Activated CD4-positive, CD25-positive, alpha-beta regulatory T cell (primary cell): ENCODE data around the gene KANSL2.
"Not testable (repeated sequence)": the region's sequence is repeated elsewhere in the genome, so short reads cannot be mapped to it uniquely, and the experiment has no call there.

Source experiments
- DNase-seq, 4 experiments: peaks; one replicate each; lab custom pipeline; 2025; lab: John Stamatoyannopoulos, UW

KANSL2 gene

DNA sequence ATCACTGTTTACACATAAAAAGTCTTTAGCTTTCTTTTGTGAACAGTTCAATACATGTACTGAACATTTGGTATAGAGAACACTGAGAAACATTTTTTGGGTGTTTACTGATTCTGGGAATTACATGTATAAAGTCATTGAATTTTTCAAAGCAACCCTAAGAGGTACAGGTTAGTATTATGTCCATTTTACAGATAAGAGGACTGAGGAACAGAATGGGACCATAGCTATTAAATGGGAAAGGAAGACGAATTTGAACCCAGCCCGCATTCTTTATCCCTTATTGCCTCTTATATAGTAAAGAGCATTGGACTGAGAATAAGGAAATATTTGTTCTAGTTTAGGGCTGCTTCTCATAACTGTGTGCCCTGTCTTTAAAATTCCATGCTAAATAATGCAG is 889 bp upstream of the KANSL2 start:
- DNase-seq, result no peak

DNA sequence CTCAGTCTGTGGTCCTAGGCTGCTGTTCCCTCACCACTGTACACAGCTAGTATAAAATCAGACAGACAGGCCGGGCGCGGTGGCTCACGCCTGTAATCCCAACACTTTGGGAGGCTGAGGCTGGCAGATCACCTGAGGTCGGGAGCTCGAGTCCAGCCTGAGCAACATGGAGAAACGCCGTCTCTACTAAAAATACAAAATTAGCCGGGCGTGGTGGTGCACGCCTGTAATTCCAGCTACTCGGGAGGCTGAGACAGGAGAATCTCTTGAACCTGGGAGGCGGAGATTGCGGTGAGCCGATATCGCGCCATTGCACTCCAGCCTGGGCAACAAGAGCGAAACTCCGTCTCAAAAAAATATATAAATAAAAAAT is 481 bp upstream of the KANSL2 start:
- not testable (repeated sequence) for DNase-seq

DNA sequence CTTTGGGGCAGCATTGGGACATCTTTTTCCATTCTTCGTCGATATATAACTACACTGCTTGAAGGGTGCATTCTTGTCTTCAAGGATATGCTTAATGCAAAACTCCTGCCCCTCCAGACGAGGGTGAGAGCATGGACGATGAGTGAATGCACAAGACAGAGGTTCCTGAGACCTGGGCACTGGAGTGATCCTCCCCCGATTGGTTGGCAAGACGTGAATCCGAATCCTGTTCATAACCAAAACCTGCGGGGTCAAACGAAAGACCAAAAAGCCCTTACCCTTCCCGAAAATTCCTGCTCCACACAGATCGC is 684 bp downstream of the KANSL2 start:
- no peak for DNase-seq

DNA sequence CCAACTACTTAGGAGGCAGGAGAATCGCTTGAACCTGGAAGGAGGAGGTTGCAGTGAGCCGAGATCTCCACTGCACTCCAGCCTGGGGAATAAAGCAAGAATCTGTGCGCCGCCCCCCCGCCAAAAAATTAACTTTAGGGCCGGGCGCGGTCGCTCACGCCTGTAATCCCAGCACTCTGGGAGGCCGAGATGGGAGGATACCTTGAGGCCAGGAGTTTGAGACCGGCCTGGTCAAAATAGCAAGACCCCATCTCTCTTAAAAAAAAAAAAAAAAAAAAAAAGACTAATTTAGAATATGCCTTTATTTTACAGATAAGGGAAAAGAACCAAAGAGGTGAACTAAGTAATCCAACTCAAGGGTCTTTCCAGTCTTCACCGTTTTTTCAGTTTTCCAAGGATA is 1.2 kb downstream of the KANSL2 start:
- DNase-seq, result no peak

DNA sequence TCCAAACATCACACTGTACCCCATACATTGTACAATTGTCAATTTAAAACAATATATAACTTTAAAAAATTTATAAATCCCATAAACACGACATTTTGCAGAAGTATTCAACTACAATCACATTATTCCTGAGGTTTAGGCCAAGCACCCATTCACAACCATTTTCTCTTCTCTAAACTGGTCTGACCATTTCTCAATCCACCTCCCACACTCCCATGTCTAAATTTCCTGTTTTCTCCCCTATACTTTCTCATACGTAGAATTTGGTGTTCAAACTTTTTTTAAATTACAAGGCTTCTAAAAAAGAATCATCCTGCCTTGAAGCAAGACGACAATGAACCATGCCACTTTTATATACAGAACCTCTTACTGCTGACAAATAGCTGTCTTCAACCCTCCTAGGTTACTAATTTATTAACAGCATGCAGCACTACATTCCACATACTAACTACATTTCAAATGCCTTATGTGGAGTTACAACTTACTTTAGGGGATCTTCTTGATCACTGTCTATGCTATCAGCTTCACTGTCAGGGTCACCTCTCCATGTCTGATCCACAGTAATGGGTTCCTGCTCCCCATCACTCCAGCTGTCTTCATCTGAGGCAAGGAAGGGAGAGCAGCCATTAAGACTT is 3.4 kb downstream of the KANSL2 start:
- no peak for DNase-seq

DNA sequence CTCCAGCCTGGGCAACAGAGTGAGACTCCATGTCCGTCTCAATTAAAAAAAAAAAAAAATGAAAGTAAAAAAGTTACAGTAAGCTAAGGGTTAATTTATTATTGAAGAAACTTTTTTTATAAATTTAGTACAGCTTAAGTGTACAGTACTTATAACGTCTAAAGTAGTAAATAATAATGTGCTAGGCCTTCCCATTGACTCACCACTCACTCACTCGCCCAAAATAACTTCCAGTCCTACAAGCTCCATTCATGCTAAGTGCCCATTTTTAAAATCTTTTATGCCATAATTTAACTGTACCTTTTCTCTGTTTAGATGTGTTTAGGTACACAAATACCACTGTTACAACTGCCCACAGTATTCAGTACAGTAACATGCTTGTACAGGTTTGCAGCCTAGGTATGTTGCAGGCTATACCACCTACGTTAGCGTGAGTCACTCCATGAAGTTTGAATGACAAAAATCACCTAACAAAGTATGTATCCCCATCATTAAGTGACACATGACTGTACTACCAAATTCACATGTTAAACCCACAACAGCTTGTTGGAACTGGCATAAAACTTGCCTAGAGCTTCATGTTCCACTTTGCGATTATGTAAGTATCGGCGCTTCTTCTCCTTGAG is 10.7 kb downstream of the KANSL2 start:
- DNase-seq, result no peak

DNA sequence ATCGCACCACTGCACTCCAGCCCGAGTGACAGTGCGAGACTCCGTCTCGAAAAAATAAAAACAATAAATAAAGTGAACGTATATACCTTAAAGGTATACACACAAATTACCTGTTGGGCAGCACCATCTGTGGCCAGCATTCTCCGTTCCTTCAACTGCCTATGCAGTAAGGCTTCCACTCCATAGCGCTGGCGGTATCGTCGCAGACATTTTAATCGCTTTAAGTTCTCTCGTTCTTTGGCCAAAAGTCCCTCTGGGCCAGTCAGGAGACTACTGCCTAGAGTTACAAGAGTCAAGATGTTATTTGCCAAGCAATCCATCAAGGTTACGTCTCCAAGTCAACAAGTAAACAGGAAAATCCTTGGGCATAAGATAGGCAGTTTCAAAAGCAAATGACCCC is 13.0 kb downstream of the KANSL2 start:
- no peak for DNase-seq

DNA sequence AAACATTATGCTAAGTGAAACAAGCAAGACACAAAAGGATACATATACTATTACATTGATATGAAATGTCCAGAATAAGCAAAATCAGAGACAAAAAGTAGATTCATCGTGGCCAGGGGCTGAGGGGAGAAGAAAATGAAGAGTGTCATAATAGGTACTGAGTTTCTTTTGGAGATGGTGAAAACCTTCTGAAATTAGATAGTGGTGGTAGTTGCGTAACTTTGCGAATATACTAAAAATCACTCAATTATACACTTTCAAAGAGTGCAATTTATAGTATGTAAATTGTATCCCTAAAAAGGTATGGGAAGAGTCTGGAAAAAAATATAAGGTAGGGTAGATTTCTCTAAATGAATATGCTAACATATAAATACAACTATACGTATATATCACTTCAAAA is 22.2 kb downstream of the KANSL2 start:
- DNase-seq, result no peak

DNA sequence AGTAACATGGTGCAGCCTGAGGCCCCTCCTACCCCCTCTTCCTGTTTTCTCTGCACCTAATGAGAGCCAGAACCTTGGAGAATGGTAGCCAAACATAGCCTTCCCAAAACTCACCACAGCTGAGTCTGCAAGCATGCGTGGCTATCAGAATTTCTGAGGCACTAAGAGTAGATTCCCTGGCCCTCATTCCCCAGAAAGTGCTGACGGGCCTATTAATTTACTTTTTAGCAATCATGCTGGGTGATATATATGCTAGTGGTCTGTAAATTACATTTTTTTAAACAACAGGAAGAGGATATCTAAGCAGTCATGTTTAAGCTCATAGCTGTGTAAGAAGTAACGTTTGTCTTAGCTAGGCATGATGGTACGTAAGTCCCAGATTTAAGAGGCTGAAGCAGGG is 30.4 kb downstream of the KANSL2 start:
- no peak for DNase-seq

DNA sequence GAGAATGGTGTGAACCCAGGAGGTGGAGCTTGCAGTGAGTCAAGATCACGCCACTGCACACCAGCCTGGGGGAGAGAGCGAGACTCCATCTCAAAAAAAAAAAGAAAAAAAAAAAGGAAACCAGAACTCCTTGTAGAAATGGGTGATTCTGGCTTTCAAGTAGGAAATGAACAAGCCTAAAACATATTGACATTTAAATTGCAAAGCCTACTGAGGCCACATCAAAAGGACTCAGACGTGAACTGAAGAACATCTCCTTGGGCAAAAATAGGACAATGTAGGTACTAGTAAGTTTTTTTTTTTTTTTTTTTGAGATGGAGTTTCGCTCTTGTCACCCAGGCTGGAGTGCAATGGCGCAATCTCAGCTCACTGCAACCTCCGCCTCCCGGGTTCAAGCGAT is 36.7 kb downstream of the KANSL2 start:
- DNase-seq, result not testable (repeated sequence)

DNA sequence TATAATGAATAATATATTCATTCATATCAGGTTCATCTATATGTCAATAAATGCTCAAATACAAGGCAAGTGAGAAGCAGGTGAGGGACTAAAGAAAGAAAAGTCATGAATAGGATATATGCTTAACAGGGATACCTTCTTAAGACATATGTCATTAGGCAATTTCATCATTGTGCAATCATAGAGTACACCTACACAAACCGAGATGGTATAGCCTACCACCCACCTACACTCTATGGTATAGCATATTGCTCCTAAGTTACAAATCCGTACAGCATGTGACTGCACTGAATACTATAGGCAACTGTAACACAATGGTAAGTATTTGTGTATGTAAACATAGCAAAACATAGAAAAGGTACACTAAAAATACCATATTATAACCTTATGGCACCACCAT is 39.0 kb downstream of the KANSL2 start:
- DNase-seq, result no peak

DNA sequence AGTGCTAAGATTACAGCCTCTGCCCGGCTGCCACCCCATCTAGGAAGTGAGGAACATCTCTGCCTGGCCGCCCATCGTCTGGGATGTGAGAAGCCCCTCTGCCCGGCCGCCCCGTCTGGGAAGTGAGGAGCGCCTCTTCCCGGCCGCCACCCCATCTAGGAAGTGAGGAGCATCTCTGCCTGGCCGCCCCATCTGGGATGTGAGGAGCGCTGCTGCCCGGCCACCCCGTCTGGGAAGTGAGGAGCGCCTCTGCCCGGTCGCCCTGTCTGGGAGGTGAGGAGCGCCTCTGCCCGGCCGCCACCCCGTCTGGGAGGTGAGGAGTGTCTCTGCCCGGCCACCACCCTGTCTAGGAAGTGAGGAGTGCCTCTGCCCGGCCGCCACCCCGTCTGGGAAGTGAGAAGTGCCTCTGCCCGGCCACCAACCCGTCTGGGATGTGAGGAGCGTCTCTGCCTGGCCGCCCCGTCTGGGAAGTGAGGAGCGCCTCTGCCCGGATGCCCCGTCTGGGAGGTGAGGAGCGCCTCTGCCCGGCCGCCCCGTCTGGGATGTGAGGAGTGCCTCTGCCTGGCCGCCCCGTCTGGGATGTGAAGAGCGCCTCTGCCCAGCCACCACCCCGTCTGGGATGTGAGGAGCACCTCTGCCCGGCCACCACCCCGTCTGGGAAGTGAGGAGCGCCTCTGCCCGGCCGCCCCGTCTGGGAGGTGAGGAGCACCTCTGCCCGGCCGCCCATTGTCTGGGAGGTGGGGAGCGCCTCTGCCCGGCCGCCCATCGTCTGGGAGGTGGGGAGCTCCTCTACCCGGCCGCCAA is 40.1 kb downstream of the KANSL2 start:
- not testable (repeated sequence) for DNase-seq

DNA sequence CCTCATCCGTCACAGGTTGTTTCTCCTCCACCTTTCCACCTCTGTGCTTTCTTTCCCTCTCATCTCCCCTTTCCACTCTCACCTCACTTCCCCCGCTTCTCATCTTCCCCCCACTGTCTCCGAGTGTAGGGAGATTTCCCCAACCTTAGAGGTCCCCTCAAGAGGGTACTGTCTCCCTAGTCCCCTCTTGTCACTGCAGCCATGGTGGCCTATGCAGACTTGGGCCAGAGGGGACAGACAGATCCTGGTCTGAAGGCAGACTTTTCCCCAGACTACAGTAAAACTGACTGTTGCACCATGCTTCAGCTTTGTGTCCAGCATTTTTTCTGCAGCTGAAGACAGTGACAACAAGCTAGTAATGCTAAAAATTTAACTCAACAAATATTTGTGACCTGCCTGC is 41.2 kb downstream of the KANSL2 start:
- DNase-seq, result no peak

DNA sequence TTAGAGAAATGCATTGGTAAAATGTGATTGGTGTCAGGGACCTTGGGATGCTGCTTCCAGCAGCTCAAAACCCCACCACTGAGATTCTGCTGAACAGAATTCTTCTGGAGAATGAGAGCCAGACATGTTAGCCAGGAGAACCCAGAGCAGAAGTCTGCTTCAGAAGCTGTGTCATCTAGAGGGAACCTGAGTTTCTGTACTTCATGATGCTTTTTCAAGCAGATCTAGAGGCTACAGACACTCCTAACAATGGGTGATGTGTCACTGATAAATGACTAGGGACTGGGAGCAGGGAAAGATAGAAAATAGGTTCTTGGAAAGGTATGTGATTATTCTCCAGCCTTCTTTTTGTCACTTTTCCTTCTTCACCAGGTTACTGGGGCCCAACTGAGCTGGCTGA is 41.6 kb downstream of the KANSL2 start:
- no peak for DNase-seq

DNA sequence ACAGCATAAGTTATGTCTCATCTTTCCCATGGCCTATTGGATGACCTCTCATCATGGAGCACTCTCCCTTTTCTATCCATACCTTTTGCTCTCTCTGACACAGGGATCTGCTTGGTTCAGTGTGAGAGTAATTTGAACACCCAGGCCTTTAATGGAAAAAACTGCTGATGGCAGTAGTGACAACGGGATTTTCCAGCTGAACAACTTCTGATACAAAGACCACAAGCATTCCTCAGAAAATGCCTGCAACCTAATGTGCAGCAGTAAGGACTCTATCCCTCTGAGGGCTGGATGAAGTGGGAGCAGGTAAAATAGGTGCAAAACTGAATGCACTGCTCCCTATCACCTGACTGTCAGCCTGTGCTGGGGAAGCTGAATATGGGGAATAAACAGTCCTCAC is 51.0 kb downstream of the KANSL2 start:
- DNase-seq, result no peak

DNA sequence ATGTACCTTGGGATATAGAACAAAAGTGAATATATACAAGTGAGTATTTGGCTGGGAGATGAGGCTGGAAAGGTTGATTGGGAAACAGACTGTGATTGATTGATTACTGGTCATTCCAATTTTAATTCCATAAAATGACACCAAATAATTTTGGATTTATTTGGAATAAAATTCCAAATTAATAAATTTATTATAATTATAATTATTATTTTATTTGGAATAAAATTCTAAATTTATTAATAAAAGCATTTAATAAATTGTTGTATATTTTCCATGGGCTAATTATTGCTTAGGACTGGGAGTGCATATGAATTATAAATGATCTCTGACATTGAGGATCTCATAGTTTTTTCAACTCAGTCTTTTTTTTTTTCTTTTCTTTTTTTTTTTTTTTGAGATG is 51.7 kb downstream of the KANSL2 start:
- DNase-seq, result no peak

DNA sequence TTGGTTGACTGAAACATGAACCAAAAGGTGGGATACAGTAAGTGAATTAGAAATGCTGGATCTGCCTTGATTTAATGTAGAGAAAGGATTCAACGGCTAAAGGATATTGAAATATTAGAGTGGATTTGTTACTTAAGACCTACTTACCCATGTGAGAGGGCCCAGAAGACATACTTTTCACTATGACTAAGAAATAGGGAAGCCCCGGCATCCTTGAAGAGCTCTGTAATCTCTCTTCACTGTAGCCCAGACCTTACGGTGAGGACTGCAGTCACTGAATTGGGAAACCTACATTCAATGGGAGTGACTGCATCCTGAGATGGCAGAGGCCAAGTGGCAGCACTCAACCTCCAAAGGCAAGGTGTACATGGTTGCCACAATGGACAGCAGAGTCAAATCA is 52.5 kb downstream of the KANSL2 start:
- no peak for DNase-seq

DNA sequence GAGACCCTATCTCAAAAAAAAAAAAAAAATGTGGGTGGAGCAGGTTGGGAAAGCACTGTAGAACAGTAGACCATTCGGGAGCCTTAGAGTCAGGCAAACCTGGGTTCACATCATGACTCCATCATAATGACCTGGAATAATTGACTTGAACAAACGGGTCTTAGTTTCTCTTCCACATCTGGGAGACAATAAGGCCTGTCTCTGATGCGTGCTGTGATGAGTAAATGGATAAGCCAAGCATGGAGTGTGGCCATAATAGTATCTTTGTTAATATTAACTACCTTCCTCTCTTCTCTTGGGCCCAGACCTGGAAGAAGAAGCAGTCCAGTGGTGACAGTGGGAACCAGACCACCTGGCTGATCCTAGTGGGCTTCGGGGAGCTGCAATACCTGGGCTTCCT is 54.5 kb downstream of the KANSL2 start:
- no peak for DNase-seq

DNA sequence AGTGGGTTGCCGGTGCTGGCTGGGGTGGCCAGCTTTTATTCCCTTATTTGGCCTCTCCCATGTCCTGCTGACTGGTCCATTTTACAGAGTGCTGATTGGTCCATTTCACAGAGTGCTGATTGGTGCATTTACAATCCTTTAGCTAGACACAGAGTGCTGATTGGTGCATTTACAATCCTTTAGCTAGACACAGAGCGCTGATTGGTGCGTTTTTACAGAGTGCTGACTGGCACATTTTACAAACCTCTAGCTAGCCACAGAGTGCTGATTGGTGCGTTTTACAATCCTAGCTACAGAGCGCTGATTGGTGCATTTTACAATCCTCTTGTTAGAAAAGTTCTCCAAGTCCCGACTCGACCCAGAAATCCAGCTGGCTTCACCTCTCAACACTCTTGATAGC is 59.0 kb downstream of the KANSL2 start:
- not testable (repeated sequence) for DNase-seq

DNA sequence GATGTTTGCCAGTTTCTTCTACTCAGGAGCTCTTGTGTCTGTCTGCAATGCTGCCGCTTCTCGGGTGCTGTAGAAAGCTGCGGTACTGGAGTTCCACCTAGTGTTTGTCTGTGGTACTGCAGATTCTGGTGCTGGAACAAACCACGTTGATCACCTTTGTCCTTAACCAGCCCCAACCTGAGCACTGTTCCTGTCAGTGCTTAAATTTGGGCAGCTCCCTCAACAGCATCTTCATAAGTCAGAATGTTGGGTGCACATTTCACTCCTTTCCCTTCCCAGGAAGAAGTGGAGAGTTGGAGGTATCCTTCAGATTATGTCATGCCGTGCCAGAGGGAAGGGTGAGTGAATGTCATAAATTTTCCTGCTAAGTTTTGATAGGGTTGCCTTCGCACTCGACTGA is 63.5 kb downstream of the KANSL2 start:
- DNase-seq, result peak; percentile 43 to 51 (median 45)

DNA sequence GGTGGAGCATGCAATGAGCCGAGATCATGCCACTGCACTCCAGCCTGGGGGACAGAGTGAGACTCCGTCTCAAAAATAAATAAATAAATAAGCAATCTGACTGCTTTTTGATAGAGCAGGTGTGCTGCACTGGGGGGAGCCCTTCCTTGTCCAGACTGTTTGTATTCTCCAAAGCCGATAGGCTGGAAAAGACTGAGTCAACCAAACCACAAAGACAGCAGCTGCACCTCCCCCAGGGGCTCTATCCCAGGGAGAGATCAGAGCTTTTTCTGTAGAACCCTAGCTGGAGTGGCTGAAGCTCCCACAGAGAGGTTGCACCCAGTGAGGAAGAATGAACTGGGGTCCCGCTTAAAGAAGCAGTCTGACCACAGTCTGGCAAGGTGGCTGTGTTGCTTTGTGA is 66.4 kb downstream of the KANSL2 start:
- no peak for DNase-seq

DNA sequence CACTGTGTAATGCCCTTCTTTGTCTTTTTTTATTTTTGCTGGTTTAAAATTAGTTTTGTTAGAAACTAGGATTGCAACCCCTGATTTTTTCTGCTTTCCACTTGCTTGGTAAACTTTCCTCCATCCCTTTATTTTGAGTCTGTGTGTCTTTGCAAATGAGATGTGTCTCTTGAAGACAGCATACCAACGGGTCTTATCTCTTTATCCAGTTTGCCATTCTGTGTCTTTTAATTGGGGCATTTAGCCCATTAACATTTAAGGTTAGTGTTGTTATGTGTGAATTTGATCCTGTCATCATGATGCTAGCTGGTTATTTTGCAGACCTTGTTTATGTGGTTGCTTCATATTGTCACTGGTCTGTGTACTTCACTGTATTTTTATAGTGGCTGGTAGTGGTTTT is 68.7 kb downstream of the KANSL2 start:
- DNase-seq, result no peak
